HEK293 (cell line): ENCODE results near the gene TOMM6.

ENCODE experiments used
- CTCF ChIA-PET: fragments of 350-600 bp; formaldehyde crosslinking; extraction: SDS; loops from one replicate; lab custom pipeline; 2021; ENCODE audit warnings: antibody characterized with exemption; lab: Yijun Ruan, JAX
- POLR2A ChIA-PET: fragments of 300-600 bp; formaldehyde crosslinking; extraction: SDS; loops from one replicate; lab custom pipeline; 2020; ENCODE audit warnings: antibody characterized with exemption, inconsistent platforms; lab: Yijun Ruan, JAX
- H3K27ac ChIP-seq: fragments of 200-500 bp; sonication (Bioruptor generic); 2 replicates; pipeline ENCODE4 v1.5.1; 2014; ENCODE audit warnings: low read depth, low read length, control low read depth, inconsistent platforms; ENCODE audit errors: extremely low read depth
- H3K36me3 ChIP-seq, 2 experiments: fragments of 200-500 bp in 1 of 2; sonication (Bioruptor generic) in 1 of 2; 1 replicate in 1 of 2; 2 replicates in 1 of 2; pipeline ENCODE4 v1.5.1; 2014 to 2017; ENCODE audit warnings: inconsistent platforms in 2 of 2, low read length in 2 of 2; ENCODE audit not compliant: control insufficient read depth in 2 of 2, insufficient read depth in 1 of 2
- H3K4me1 ChIP-seq: fragments of 200-500 bp; sonication (Bioruptor generic); 2 replicates; pipeline ENCODE4 v1.5.1; 2014; ENCODE audit warnings: mild to moderate bottlenecking, low read length, inconsistent platforms; ENCODE audit not compliant: control insufficient read depth, insufficient read depth
- H3K4me3 ChIP-seq: 2 replicates; pipeline ENCODE4 v1.5.1; 2011; ENCODE audit warnings: low read depth, mild to moderate bottlenecking, control low read depth, low read length, moderate library complexity
- H3K9me3 ChIP-seq: fragments of 200-500 bp; sonication (Bioruptor generic); 2 replicates; pipeline ENCODE4 v1.5.1; 2014; ENCODE audit warnings: low read depth, low read length, inconsistent platforms; ENCODE audit not compliant: control insufficient read depth, insufficient read depth
- BCL11A ChIP-seq: fragments of 450-650 bp; formaldehyde crosslinking; IDR thresholded peaks from 2 replicates; pipeline ENCODE4 v1.5.1; 2016; ENCODE audit warnings: low read depth, missing biosample characterization, missing genetic modification characterization
- GLI2 ChIP-seq: fragments of 450-650 bp; formaldehyde crosslinking; IDR thresholded peaks from 2 replicates; pipeline ENCODE4; 2017; ENCODE audit warnings: missing biosample characterization, missing genetic modification characterization, low read depth, borderline replicate concordance
- KLF8 ChIP-seq: fragments of 450-650 bp; formaldehyde crosslinking; IDR thresholded peaks from 2 replicates; pipeline ENCODE4 v1.5.1; 2016; ENCODE audit warnings: missing biosample characterization, missing genetic modification characterization
- KLF9 ChIP-seq: fragments of 450-650 bp; formaldehyde crosslinking; IDR thresholded peaks from 2 replicates; pipeline ENCODE4 v1.5.1; 2016; ENCODE audit warnings: missing biosample characterization, missing genetic modification characterization, low read depth
- MYNN ChIP-seq: fragments of 450-650 bp; formaldehyde crosslinking; IDR thresholded peaks from 2 replicates; pipeline ENCODE4 v1.5.1; 2016; ENCODE audit warnings: missing biosample characterization, missing genetic modification characterization, borderline replicate concordance
- YY1 ChIP-seq: fragments of 450-650 bp; formaldehyde crosslinking; IDR thresholded peaks from 2 replicates; pipeline ENCODE4 v1.5.1; 2018; ENCODE audit warnings: missing biosample characterization, missing genetic modification characterization
- ZBTB48 ChIP-seq: fragments of 450-650 bp; formaldehyde crosslinking; IDR thresholded peaks from 2 replicates; pipeline ENCODE4 v1.5.1; 2016; ENCODE audit warnings: missing biosample characterization, missing genetic modification characterization
- ZBTB8A ChIP-seq: fragments of 450-650 bp; formaldehyde crosslinking; IDR thresholded peaks from 2 replicates; pipeline ENCODE4 v1.5.1; 2016; ENCODE audit warnings: missing biosample characterization, missing genetic modification characterization
- ZFP37 ChIP-seq: fragments of 450-650 bp; formaldehyde crosslinking; IDR thresholded peaks from 2 replicates; pipeline ENCODE4 v1.5.1; 2016; ENCODE audit warnings: missing biosample characterization, missing genetic modification characterization
- ZIC2 ChIP-seq: fragments of 450-650 bp; formaldehyde crosslinking; IDR thresholded peaks from 2 replicates; pipeline ENCODE4 v1.5.1; 2016; ENCODE audit warnings: missing biosample characterization, missing genetic modification characterization
- ZNF140 ChIP-seq: fragments of 450-650 bp; formaldehyde crosslinking; IDR thresholded peaks from 2 replicates; pipeline ENCODE4 v1.5.1; 2016; ENCODE audit warnings: missing biosample characterization, missing genetic modification characterization
- ZNF23 ChIP-seq: fragments of 450-650 bp; formaldehyde crosslinking; IDR thresholded peaks from 2 replicates; pipeline ENCODE4 v1.5.1; 2016; ENCODE audit warnings: missing biosample characterization, missing genetic modification characterization, borderline replicate concordance
- ZNF239 ChIP-seq: fragments of 450-650 bp; formaldehyde crosslinking; IDR thresholded peaks from 2 replicates; pipeline ENCODE4 v1.5.1; 2016; ENCODE audit warnings: missing biosample characterization, missing genetic modification characterization
- ZNF324 ChIP-seq: fragments of 450-650 bp; formaldehyde crosslinking; IDR thresholded peaks from 2 replicates; pipeline ENCODE4 v1.5.1; 2016; ENCODE audit warnings: missing biosample characterization, missing genetic modification characterization
- ZNF366 ChIP-seq: fragments of 450-650 bp; formaldehyde crosslinking; conservative IDR thresholded peaks from 2 replicates; pipeline ENCODE4 v1.5.1; 2016; ENCODE audit warnings: missing biosample characterization, missing genetic modification characterization
- ZNF510 ChIP-seq: fragments of 450-650 bp; formaldehyde crosslinking; IDR thresholded peaks from 2 replicates; pipeline ENCODE4 v1.5.1; 2018; ENCODE audit warnings: mild to moderate bottlenecking, missing genetic modification characterization, missing biosample characterization; ENCODE audit not compliant: insufficient replicate concordance
- ZNF558 ChIP-seq: fragments of 450-650 bp; formaldehyde crosslinking; IDR thresholded peaks from 2 replicates; pipeline ENCODE4 v1.5.1; 2016; ENCODE audit warnings: missing biosample characterization, missing genetic modification characterization
- ZNF560 ChIP-seq: fragments of 450-650 bp; formaldehyde crosslinking; IDR thresholded peaks from 2 replicates; pipeline ENCODE4 v1.5.1; 2017; ENCODE audit warnings: missing biosample characterization, missing genetic modification characterization, borderline replicate concordance
- ZNF621 ChIP-seq: fragments of 450-650 bp; formaldehyde crosslinking; IDR thresholded peaks from 2 replicates; pipeline ENCODE4 v1.5.1; 2017; ENCODE audit warnings: missing biosample characterization, missing genetic modification characterization
- ZNF670 ChIP-seq: fragments of 450-650 bp; formaldehyde crosslinking; IDR thresholded peaks from 2 replicates; pipeline ENCODE4 v1.5.1; 2016; ENCODE audit warnings: missing biosample characterization, missing genetic modification characterization, low read depth
- ZNF692 ChIP-seq: fragments of 450-650 bp; formaldehyde crosslinking; IDR thresholded peaks from 2 replicates; pipeline ENCODE4 v1.5.1; 2016; ENCODE audit warnings: missing biosample characterization, missing genetic modification characterization
- ZSCAN4 ChIP-seq: fragments of 450-650 bp; formaldehyde crosslinking; IDR thresholded peaks from 2 replicates; pipeline ENCODE4 v1.5.1; 2017; ENCODE audit warnings: missing biosample characterization, missing genetic modification characterization

TOMM6 gene

GRCh38 chr6:41832263-41832662 lies 44.8 kb downstream of the TOMM6 start (continued):
- TF ChIP-seq ZNF621 (no peak), ZNF560 (tag by site-specific recombination) (no peak)

GRCh38 chr6:41836022-41836659 lies 48.6 kb downstream of the TOMM6 start:
- TF ChIP-seq ZNF23 (tag by site-specific recombination), result no peak
- TF ChIP-seq MYNN, result no peak
- TF ChIP-seq, all 188 proteins: peak for 0
- Histone ChIP-seq H3K4me3 (no peak overlapping the region), H3K27ac (no peak overlapping the region), H3K4me1 (no peaks in the 10 kb centered on the region), H3K36me3 (no peaks in the 10 kb centered on the region), H3K9me3 (no peaks in the 10 kb centered on the region)
- ChIA-PET POLR2A (no interaction called here), CTCF (interaction anchor here (1.3 to 2.0 kb wide), 2 partner anchors 11 to 85 kb away, joined by 3 to 9 read pairs; partner anchors contain the start of genes BYSL and MED20)

- CTCF ChIA-PET, result interaction anchor here (0.5 to 1.4 kb wide), 4 partner anchors 11 to 84 kb away, joined by 3 to 8 read pairs (median 4); partner anchors contain the start of genes BYSL, MED20 and TOMM6
- Histone ChIP-seq H3K4me1 (no peaks in the 10 kb centered on the region), H3K36me3 (no peaks in the 10 kb centered on the region), H3K9me3 (no peaks in the 10 kb centered on the region), H3K27ac (no peak overlapping the region), H3K4me3 (no peak overlapping the region)
- POLR2A ChIA-PET, result no interaction called here
- TF ChIP-seq ZFP37 (tag by site-specific recombination), result peak; percentile 68; the same call in 1 of the 2 replicates
- TF ChIP-seq KLF9, result no peak
- no peak for TF ChIP-seq ZBTB48 (tag by site-specific recombination)
- TF ChIP-seq YY1 (tag by site-specific recombination), result no peak
- no peak for TF ChIP-seq ZNF670 (tag by site-specific recombination)
- TF ChIP-seq ZNF140 (tag by site-specific recombination), result no peak
- 0 out of 2 replicates have a peak, but pooled peaks have one; percentile 44 for TF ChIP-seq ZNF621
- 0 out of 2 replicates have a peak, but pooled peaks have one; percentile 41 for TF ChIP-seq ZNF366 (tag by site-specific recombination)
- TF ChIP-seq ZSCAN4 (tag by site-specific recombination), result peak; percentile 76; the same call in 1 of the 2 replicates
- no peak for TF ChIP-seq ZNF239 (tag by site-specific recombination)
- 0 out of 2 replicates have a peak, but pooled peaks have one; percentile 36 for TF ChIP-seq ZNF692
- TF ChIP-seq ZNF558 (tag by site-specific recombination), result no peak
- no peak for TF ChIP-seq GLI2 (tag by site-specific recombination)
- TF ChIP-seq ZBTB8A, result no peak
- no peak for TF ChIP-seq ZIC2 (tag by site-specific recombination)
- no peak for TF ChIP-seq BCL11A
- 0 out of 2 replicates have a peak, but pooled peaks have one; percentile 49 for TF ChIP-seq KLF8 (tag by site-specific recombination)
- TF ChIP-seq ZNF324, result no peak
- no peak for TF ChIP-seq ZNF510 (tag by site-specific recombination)
- TF ChIP-seq, all 188 proteins: peak for 6
Measured at GRCh38 chr6:41836660-41837052, 49.2 kb downstream of the TOMM6 start.
